HG02759 (cell line): ENCODE data around the gene RINT1.
A peak's percentile ranks its signal among the peaks of the same experiment; 100 is the strongest.
"Not testable (repeated sequence)": the region's sequence is repeated elsewhere in the genome, so short reads cannot be mapped to it uniquely, and the experiment has no call there.

Source experiments
- ATAC-seq: cut with Tn5 transposase; IDR thresholded peaks from one replicate; pipeline ENCODE4 v1.9.1; 2021; ENCODE audit warnings: mild to moderate bottlenecking, moderate library complexity; ENCODE audit not compliant: unreplicated experiment

Gene RINT1

GRCh38 chr7:105531792-105532671 is at the start of gene RINT1:
Gene RINT1, plus strand, starts transcription at chr7:105532201. Its CDS starts 115 bp downstream, at chr7:105532316.
- peak; percentile 97 for ATAC-seq

GRCh38 chr7:105487579-105488571 is 44.1 kb upstream of the RINT1 start:
- no peak for ATAC-seq

- no peak for ATAC-seq
Measured at GRCh38 chr7:105489409-105489808, 42.6 kb upstream of the RINT1 start.

DNA sequence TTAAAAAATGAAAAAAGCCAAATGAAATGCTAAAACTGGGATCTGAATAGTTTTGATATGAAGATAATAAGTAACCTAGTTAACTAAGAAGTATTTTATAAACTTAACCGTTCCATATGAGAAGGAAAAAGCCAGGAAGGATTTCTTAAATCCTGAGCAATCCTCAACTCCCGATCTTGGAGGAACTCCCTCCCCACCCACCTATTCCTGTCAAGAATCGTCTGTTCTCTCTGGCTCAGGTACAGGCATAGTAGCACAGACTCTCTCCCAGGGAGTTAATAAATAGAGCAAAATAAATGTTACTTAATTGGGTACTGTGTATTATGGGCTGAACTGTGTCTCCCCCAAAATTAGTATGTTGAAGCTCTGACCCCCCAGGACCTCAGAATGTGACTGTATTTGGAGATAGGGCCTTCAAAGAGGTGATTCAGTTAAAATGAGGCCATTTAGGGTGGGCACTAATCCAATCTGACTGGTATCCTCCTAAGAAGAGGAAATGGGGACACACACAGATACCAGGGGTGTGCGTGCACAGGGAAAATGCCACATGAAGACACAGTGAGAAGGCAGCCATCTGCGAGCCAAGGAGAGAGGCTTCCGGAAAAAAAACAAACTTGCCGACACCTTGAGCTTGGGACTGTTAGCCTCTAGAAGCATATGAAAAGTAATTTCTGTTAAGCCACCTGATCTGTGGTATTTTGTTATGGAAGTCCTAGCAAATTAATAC is 38.6 kb upstream of the RINT1 start:
- ATAC-seq: no peak

GRCh38 chr7:105493923-105494315 is 38.1 kb upstream of the RINT1 start:
- ATAC-seq: no peak

GRCh38 chr7:105496521-105496920 is 35.5 kb upstream of the RINT1 start:
- no peak for ATAC-seq

GRCh38 chr7:105497016-105497415 is 35.0 kb upstream of the RINT1 start:
- no peak for ATAC-seq

DNA sequence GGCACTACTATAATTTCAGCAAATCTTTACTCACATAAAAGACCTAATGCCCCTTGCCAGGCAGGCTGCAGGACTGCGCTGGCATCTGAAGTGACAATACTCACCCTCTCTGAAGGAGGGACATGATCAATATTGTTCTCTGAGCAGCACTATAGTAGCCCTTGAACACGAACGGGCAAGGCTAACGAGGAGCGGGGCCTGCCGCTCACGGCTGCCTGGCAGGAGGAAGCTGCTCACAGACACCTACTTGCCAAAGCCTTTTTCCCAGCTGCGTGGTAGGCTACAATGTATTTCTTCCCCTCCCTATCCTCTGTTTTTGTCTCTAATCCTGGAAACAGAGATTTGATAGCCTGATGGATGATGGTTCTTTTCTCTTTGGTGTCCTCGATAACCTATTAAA is 29.8 kb upstream of the RINT1 start:
- ATAC-seq: no peak

- no peak for ATAC-seq
Measured at GRCh38 chr7:105512415-105512814, 19.6 kb upstream of the RINT1 start.

DNA sequence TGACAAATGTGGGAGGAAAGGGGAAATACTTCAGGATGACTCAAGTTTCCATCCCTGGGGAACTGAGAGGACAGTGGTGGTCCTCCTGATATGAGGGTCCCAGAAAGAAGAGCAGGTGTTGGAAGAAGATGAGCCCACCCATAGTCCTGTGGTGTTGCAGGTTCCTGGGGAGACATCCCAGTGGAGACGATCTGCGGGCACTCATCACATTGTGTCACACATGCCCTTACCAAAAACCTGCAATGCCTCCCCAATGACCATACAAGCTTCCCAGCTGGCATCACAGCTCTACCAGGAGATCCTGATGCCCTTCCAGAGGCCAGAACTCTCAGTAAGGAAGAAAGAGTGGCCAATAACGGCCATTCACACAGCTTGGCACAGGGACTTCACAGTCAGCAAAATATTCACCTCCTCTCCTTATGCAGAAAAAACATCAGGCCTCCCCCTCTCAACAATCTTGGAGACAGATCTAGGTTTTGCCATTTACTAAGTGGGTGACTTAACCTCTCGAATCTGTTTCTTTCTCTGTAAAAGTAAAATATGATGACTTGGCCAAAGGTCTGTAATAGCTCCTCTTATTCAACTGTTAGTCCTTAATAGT is 19.0 kb upstream of the RINT1 start:
- ATAC-seq: no peak

- not testable (repeated sequence) for ATAC-seq
Measured at GRCh38 chr7:105515610-105516009, 16.4 kb upstream of the RINT1 start.

- ATAC-seq: no peak
Measured at GRCh38 chr7:105519353-105519752, 12.6 kb upstream of the RINT1 start.

GRCh38 chr7:105520620-105521019 is 11.4 kb upstream of the RINT1 start:
- not testable (repeated sequence) for ATAC-seq

- peak; percentile 44 for ATAC-seq
Measured at GRCh38 chr7:105521027-105521716, 10.8 kb upstream of the RINT1 start.

DNA sequence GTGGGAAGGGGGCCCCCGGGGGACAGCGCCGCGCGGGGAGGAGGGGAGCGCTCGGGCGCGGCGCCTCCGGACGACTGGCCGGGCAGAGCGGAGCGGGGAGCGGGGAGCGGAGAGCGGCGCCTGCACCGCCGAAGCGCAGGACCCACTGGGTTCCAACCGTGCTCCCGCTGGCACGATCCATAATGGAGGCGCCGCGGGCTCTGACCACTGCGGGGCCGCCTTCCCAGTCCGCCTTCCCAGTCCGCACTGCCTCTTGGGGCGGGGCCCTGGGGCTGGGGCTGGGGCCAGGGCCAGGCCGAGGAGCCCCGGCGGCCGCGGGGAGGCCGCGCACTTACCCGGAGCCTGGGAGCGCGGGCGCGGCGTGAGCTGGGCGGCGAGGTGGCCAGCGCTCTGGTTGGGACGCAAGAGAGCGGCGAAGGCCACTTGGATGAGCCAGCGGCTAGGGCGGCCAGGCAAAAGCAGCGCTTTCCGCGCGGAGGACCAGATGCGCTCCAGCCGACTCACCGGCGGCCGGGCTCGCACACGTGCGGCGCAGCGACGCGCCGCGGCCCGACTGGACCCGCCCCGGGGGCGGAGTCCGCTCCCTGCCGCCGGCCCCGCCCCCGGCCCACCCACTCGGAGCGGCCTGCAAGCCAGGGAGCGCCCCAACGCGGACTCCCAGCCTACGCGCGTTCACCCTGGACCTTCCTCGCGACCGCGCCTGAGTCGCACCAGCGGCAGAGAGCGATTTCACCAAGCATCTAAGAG is 10.1 kb upstream of the RINT1 start, which contains the start of gene PUS7:
Gene PUS7 (minus strand): TSS at position 555 of the 747 bp plus-strand sequence. CDS start 13,759 bp downstream, outside the sequence.
- ATAC-seq: peak; percentile 87

DNA sequence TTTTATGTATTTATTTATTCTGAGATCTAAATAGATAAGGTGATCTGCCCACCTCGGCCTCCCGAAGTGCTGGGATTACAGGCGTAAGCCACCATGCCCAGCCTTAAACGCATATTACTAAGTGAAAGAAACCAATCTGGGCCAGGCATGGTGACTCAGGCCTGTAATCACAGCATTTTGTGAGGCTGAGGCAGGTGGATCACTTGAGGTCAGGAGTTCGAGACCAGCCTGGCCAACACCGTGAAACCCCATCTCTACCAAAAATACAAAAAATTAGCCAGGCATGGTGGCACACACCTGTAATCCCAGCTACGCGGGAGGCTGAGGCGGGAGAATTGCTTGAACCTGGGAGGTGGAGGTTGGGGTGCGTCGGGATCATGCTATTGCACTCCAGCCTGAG is 7.6 kb upstream of the RINT1 start:
- ATAC-seq: not testable (repeated sequence)

GRCh38 chr7:105524840-105525239 is 7.2 kb upstream of the RINT1 start:
- no peak for ATAC-seq

- not testable (repeated sequence) for ATAC-seq
Measured at GRCh38 chr7:105527737-105528136, 4.3 kb upstream of the RINT1 start.

- ATAC-seq: no peak
Measured at GRCh38 chr7:105530126-105530525, 1.9 kb upstream of the RINT1 start.
